NCI-H187 (cell line): ENCODE data around the gene TXNRD2.

Experiments used
- DNase-seq, 2 experiments: peaks; one replicate each; lab custom pipeline; 2025; lab: John Stamatoyannopoulos, UW

TXNRD2 gene

GRCh38 chr22:19966908-19967750 is 25.5 kb upstream of the TXNRD2 start:
- no peak for DNase-seq

DNA sequence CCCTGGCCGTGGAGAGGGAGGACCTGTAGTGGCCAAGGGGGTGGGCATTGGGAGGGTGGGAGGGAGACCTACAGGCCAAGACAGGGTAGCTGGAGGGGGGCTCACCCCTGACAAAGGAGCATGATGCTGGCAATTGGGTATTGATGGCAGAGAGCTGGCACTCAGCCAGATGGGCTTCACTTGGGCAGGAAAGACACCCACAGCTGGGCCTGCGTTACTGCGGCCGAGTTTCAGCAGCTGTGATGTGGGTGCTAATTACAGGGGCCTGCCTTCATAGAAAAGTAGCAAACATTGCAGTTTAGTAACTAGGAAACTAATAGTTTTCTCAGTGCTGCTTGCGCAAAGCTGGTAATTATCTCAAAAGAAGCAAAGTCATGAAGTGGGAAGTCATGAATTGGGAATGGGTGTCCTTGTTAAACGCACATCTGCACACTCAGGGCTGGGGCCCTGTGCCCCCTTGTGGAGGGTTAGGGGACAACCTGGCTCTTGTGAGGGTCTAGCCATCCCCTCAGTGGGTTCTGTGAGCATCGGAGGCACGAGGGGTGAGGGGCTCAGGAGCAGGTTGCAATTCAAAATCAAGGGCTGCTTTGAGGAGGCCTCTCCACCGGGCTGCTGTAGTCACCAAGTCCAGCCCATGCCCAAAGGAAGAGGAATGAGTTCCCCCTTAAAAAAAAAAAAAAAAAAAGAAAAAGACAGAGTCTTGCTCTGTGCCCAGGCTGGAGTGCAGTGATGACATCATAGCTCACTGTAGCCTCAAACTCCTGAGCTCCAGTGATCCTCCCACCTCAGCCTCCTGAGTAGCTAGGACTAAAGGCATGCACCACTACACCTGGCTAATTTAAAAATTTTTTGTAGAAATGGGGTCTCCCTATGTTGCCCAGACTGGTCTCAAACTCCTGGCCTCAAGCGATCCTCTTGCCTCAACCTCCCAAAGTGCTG is 24.4 kb upstream of the TXNRD2 start:
- DNase-seq, result no peak

GRCh38 chr22:19964701-19965386 is 23.2 kb upstream of the TXNRD2 start:
- DNase-seq, result no peak

GRCh38 chr22:19963863-19964642 is 22.4 kb upstream of the TXNRD2 start:
- DNase-seq, result no peak

- DNase-seq, result no peak
These were observed 21.5 kb upstream of the TXNRD2 start for GRCh38 chr22:19962909-19963806.

GRCh38 chr22:19962246-19962908 is 20.8 kb upstream of the TXNRD2 start:
- peak in 1 of 2 experiments; percentile 16 for DNase-seq

GRCh38 chr22:19961868-19962245 is 20.2 kb upstream of the TXNRD2 start:
- no peak for DNase-seq

DNA sequence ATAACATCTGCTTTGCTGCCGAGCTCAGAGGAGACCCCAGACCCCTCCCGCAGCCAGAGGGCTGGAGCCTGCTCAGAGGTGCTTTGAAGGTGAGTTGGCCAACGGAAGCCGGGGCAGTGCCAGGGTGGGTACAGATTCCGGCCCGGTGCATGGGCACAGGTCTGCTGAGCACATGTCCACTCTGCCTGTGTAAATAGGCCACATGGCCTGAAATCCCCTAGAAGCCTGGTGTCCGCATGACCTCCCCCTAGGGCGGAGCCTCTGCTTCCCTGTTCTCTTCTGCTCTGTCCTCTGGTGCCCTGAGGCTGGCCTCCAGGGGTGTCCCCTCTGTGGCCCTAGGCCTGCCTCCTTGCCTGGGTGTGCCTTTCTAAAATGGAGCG is 19.6 kb upstream of the TXNRD2 start:
- no peak for DNase-seq

- DNase-seq, result no peak
These were observed 19.0 kb upstream of the TXNRD2 start for GRCh38 chr22:19960491-19961200.

- DNase-seq, result no peak
These were observed 18.2 kb upstream of the TXNRD2 start for GRCh38 chr22:19959587-19960490.

DNA sequence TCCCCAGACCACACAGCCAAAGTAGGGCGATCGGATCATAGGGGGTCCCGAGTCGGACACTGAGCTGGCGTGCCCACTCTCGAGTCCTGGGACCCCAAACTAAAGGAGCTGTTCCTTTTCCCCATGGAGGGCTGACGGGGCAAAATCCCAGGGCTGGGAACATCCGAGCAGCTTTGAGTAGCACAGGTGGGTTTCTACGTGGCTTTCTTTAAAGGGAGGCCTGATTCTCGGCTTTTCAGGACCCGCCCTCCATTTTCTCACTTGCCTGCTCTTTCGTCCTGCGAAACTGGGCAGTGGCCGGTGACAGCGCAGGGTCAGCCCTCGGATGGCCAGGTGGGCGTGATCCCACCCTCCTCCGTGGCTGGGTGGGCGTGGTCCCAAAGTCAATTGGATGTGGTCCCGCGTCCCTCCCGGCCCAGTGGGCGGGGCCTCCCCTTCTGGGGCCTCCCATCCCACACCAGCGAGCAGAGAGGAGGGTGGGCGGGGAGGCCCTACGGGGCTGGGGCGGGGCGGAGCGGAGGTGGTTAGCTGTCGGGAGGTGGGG is 17.5 kb upstream of the TXNRD2 start:
- DNase-seq, result no peak

GRCh38 chr22:19958083-19959042 is 16.7 kb upstream of the TXNRD2 start:
- no peak for DNase-seq

GRCh38 chr22:19957445-19957844 is 15.8 kb upstream of the TXNRD2 start:
- no peak for DNase-seq

DNA sequence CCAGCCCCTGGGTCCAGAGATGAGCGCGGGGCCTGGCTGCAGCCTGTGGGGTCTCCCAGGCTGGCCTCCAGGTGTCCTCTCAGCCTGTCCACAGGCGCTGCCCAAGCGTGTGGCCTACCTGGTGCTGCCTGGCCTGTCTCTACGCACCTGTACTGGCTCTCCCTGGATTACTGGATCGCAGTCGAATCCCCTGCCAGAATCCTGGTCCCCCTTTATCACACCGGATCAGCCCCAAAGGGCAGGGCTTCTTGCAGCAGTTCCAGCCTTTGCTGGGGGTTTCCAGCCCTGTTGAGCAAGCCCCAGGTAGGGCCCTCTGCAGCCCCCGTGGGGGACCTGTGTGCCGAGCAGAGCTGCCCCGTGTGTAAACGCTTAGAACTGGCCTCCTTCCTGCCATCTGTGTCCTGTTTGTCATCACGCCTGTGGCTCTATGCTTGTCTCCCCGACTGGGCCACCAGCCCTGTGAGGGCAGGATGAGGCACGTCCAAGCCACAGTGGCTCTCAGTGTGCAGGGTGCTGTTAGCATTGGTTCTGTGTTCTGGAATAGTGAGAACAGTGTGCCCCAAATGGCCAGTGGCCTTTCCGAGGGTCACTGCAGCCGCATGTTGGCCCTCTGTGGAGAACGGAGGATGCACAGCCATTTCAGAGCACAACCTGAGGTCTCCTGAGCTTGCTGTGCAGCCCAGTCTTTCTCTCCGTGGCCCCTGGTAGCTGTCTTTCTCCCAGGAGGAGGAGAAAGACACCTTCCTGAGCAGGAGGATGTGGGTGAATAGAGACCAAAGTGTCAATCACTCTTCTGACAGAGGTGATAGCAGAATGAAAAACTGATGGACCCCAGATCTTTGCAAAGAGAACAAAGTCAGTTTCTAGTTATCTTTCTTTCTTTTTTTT is 13.9 kb upstream of the TXNRD2 start:
- no peak for DNase-seq

- DNase-seq, result no peak
These were observed 9.7 kb upstream of the TXNRD2 start for GRCh38 chr22:19951346-19951745.
